Gastrocnemius medialis (tissue), 4 donors: ENCODE results near the gene PCDH10. TPM values are rescaled to one million over a fixed set of nuclear protein-coding genes. Genes with fewer than 3 reads are reported as not detected.

Experiments
- ATAC-seq, 2 donors: fragments of 150-250 bp; one replicate each; pipeline ENCODE4 v1.9.1; 2016
- DNase-seq, 2 donors: peaks; one replicate each; pipeline ENCODE4 v3.0.0-alpha.2; 2019
- H3K27ac ChIP-seq, 4 donors: fragments of 200-600 bp; sonication (generic); 1 replicate in 1 of 4; 2 replicates in 3 of 4; pipeline ENCODE4 v1.5.1; 2016 to 2018; ENCODE audit warnings: mild to moderate bottlenecking in 2 of 4, moderate library complexity in 1 of 4
- H3K27me3 ChIP-seq, 3 donors: fragments of 200-600 bp; sonication (generic) in 2 of 3; 1 replicate in 1 of 3; 2 replicates in 2 of 3; pipeline versions ENCODE4 v1.5.1 to v1.6.0; 2016 to 2019; ENCODE audit warnings: mild to moderate bottlenecking in 1 of 3, moderate library complexity in 1 of 3
- H3K36me3 ChIP-seq, 2 donors: fragments of 200-600 bp; sonication (generic) in 1 of 2; one replicate each; pipeline ENCODE4 v1.5.1; 2017 to 2018
- H3K4me1 ChIP-seq, 2 donors: fragments of 200-600 bp; sonication (generic) in 1 of 2; one replicate each; pipeline ENCODE4 v1.5.1; 2016 to 2017; ENCODE audit warnings: mild to moderate bottlenecking in 2 of 2
- H3K4me3 ChIP-seq, 4 donors: fragments of 200-600 bp; sonication (generic) in 3 of 4; 1 replicate in 1 of 4; 2 replicates in 3 of 4; pipeline ENCODE4 v1.5.1; 2016 to 2019; ENCODE audit warnings: mild to moderate bottlenecking in 2 of 4
- H3K9me3 ChIP-seq, 3 donors: fragments of 200-600 bp; sonication (generic) in 2 of 3; 1 replicate in 1 of 3; 2 replicates in 2 of 3; pipeline ENCODE4 v1.5.1; 2016 to 2019
- POLR2A ChIP-seq, 2 donors: fragments of 450-650 bp; IDR thresholded peaks; one replicate each; pipeline ENCODE4 v1.6.1; 2017; ENCODE audit warnings: antibody characterized with exemption in 2 of 2, mild to moderate bottlenecking in 2 of 2, moderate library complexity in 2 of 2
- in situ Hi-C, 4 donors: fragments of 200-750 bp; cut with MboI; loops; one replicate each; pipeline versions ENCODE4 v1.15.0 to v1.8.0; 2017; ENCODE audit warnings: low sequenced_read_pairs in 4 of 4
- intact Hi-C: fragments of 100-400 bp; cut with DNase I; formaldehyde crosslinking; loops from one replicate; pipeline ENCODE4 v1.15.1; 2023; ENCODE audit warnings: low total_unique reads
- total RNA-seq, 4 donors: library from RNA; depleted of rRNA; stranded (reverse); fragments of >200 nt; gene quantifications; one replicate each; pipeline versions ENCODE4 v1.1.0 to v1.2.3, GENCODE V29; 2016
- TF ChIP-seq, protein P1 (sequence below), 5 experiments: fragments of 450-650 bp in 3 of 5; fragments of 200-600 bp in 2 of 5; sonication (generic) in 2 of 5; IDR thresholded peaks in 4 of 5; conservative IDR thresholded peaks in 1 of 5; 1 replicate in 4 of 5; 2 replicates in 1 of 5; pipeline ENCODE4 v1.5.1; 2016 to 2019; ENCODE audit warnings: antibody characterized with exemption in 5 of 5, mild to moderate bottlenecking in 3 of 5, moderate library complexity in 3 of 5

Gene PCDH10
- total RNA-seq, 4 donors from 2014 or later = 0.04 TPM; not detected in 3

GRCh38 chr4:133124746-133125145 is 24.3 kb upstream of the PCDH10 start:
- Histone ChIP-seq H3K27ac (no peak overlapping the region), H3K36me3 (no peaks in the 10 kb centered on the region), H3K4me1 (no peaks in the 10 kb centered on the region), H3K4me3 (no peak overlapping the region), H3K27me3 (no peaks in the 10 kb centered on the region), H3K9me3 (no peaks in the 10 kb centered on the region)
- no peak for ATAC-seq
- DNase-seq = no peak
- intact Hi-C loops (no loop called here), in situ Hi-C loops (no loop called here)
- no peak for TF ChIP-seq POLR2A (IDR thresholded peaks at IDR 0.05)
- TF ChIP-seq, protein P1, sequence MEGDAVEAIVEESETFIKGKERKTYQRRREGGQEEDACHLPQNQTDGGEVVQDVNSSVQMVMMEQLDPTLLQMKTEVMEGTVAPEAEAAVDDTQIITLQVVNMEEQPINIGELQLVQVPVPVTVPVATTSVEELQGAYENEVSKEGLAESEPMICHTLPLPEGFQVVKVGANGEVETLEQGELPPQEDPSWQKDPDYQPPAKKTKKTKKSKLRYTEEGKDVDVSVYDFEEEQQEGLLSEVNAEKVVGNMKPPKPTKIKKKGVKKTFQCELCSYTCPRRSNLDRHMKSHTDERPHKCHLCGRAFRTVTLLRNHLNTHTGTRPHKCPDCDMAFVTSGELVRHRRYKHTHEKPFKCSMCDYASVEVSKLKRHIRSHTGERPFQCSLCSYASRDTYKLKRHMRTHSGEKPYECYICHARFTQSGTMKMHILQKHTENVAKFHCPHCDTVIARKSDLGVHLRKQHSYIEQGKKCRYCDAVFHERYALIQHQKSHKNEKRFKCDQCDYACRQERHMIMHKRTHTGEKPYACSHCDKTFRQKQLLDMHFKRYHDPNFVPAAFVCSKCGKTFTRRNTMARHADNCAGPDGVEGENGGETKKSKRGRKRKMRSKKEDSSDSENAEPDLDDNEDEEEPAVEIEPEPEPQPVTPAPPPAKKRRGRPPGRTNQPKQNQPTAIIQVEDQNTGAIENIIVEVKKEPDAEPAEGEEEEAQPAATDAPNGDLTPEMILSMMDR (IDR thresholded peaks at IDR 0.05 in 4 of 5, conservative IDR thresholded peaks at IDR 0.05 in 1 of 5) = no peak

- H3K27me3 ChIP-seq = no peaks in the 10 kb centered on the region
- H3K36me3 ChIP-seq = no peaks in the 10 kb centered on the region
- TF ChIP-seq, protein P1 (IDR thresholded peaks at IDR 0.05 in 4 of 5, conservative IDR thresholded peaks at IDR 0.05 in 1 of 5) = no peak
- no peak for TF ChIP-seq POLR2A (IDR thresholded peaks at IDR 0.05)
- H3K9me3 ChIP-seq = no peaks in the 10 kb centered on the region
- no peak overlapping the region for H3K4me3 ChIP-seq
- ATAC-seq = no peak
- no peak overlapping the region for H3K27ac ChIP-seq
- in situ Hi-C loops = no loop called here
- no peaks in the 10 kb centered on the region for H3K4me1 ChIP-seq
- DNase-seq = no peak
- intact Hi-C loops = no loop called here
These were observed 21.6 kb upstream of the PCDH10 start for GRCh38 chr4:133127500-133127899.

GRCh38 chr4:133129237-133129636 is 19.9 kb upstream of the PCDH10 start:
- H3K27ac ChIP-seq = no peak overlapping the region
- H3K36me3 ChIP-seq = no peaks in the 10 kb centered on the region
- in situ Hi-C loops = no loop called here
- no peaks in the 10 kb centered on the region for H3K9me3 ChIP-seq
- H3K27me3 ChIP-seq = no peaks in the 10 kb centered on the region
- H3K4me1 ChIP-seq = no peaks in the 10 kb centered on the region
- no peak for ATAC-seq
- H3K4me3 ChIP-seq = no peak overlapping the region
- DNase-seq = no peak
- intact Hi-C loops = no loop called here
- TF ChIP-seq POLR2A (IDR thresholded peaks at IDR 0.05) = no peak
- TF ChIP-seq, protein P1 (IDR thresholded peaks at IDR 0.05 in 4 of 5, conservative IDR thresholded peaks at IDR 0.05 in 1 of 5) = no peak

DNA sequence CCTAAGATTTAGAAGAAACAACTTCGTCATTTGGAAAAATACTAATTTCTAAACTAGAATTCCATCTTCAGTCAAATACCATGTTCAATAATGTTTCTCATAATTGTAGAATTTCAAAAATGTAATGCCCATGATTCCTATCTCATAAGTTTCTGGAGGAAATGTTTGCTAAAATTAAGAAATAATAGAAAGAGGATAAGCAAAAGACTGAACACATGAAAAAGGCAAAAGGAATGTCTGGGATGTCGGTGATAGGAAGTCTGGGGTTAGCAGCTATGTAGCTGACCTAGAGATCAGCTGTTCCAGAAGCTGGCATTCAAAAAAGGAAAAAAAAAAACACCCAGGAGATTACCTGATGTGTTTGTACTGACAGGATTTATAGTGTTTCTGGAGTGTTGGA is 18.9 kb upstream of the PCDH10 start:
- ATAC-seq (no peak), DNase-seq (no peak)
- no peaks in the 10 kb centered on the region for H3K36me3 ChIP-seq
- H3K27ac ChIP-seq = no peak overlapping the region
- no peaks in the 10 kb centered on the region for H3K9me3 ChIP-seq
- no peaks in the 10 kb centered on the region for H3K27me3 ChIP-seq
- H3K4me3 ChIP-seq = no peak overlapping the region
- TF ChIP-seq POLR2A (IDR thresholded peaks at IDR 0.05) = no peak
- intact Hi-C loops (no loop called here), in situ Hi-C loops (no loop called here)
- no peaks in the 10 kb centered on the region for H3K4me1 ChIP-seq

DNA sequence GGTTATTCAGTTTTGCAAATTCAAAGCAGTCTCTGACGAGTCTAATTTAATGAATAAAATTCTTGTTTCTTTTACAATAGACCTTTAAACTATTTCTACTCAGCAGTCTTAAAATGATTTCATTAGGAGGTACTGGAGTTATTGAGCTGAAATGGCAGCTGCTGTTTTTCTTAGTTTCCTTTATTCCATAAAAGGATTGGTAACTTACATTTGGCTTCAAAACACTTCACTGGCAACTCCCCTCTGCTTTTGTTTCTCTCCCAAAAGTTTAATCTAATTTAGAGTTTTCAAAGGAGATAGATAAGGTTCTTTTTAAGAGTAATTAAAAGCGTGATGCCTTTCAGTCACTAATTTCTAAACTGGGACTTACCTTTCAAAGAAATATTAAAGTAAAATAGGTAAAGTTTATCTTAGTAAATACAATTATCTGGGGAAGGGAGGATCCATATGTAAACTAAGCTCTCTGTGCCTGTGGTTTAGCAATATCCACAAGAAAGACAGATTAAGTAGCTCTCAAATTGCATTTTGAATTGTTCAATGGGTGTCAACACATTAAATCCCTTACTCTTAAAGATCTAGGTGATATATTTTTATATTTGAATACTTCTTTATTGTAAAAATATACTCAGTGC is 17.1 kb upstream of the PCDH10 start:
- no peak for DNase-seq
- no peak for TF ChIP-seq POLR2A (IDR thresholded peaks at IDR 0.05)
- TF ChIP-seq, protein P1 (IDR thresholded peaks at IDR 0.05 in 4 of 5, conservative IDR thresholded peaks at IDR 0.05 in 1 of 5) = no peak
- H3K4me1 ChIP-seq = no peaks in the 10 kb centered on the region
- in situ Hi-C loops = no loop called here
- no peaks in the 10 kb centered on the region for H3K27me3 ChIP-seq
- H3K9me3 ChIP-seq = no peaks in the 10 kb centered on the region
- no peak overlapping the region for H3K4me3 ChIP-seq
- ATAC-seq = no peak
- intact Hi-C loops = no loop called here
- H3K27ac ChIP-seq = no peak overlapping the region
- H3K36me3 ChIP-seq = no peaks in the 10 kb centered on the region
